ENCODE measurements around the gene MKS1.

GRCh38 chr17:58231641-58232040 is 12.6 kb upstream of the MKS1 start:
- no peak for TF ChIP-seq EZH2phosphoT487 (IDR thresholded peaks at IDR 0.05; ENCODE audit: borderline replicate concordance, low read length)
- no peak for TF ChIP-seq CTCF (conservative IDR thresholded peaks at IDR 0.05; ENCODE audit: low read depth, low read length)
